ENCODE measurements around the gene KCNN3.

Gene KCNN3

DNA sequence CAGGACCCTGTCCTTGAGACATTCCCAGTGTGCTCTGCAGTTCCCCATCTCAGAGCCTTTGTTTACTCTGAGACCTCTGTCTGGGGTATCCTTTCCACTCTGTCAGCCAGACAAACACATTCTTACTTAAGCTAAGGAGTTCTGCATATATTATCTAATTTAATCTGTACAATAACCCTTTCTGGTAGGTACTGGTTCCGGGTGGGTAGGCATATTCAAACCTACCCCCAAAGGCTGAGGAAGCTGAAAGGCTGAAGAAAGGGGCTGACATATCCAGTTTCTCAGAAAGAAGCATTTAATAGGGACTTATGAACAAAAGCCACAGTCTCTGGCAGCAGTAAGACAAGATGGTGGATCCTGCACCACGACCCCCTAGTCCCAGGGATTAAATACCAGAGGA lies 53.1 kb downstream of the KCNN3 start:
- DNase-seq (ENCODE audit: low read depth in 2 of 2): no peak

DNA sequence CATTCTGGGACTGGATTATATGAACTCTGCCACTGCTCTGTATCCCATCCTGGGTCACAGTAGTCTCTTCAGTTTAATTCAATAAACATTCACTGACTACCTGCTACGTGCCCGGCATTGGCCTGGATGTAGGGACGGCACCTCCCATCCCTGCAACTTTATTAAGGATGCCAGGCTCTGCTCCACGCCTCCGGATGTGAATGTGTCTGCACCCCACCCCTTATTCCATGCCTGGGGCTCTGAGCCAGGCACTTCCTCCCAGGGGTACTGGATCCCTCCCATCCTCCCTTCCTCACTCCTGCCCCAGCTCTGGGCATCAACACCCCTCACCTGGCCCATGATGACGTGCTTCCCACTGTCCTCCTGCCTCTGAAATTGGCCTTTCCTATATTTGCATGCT lies 53.7 kb downstream of the KCNN3 start:
- DNase-seq (ENCODE audit: low read depth in 2 of 2): no peak

DNA sequence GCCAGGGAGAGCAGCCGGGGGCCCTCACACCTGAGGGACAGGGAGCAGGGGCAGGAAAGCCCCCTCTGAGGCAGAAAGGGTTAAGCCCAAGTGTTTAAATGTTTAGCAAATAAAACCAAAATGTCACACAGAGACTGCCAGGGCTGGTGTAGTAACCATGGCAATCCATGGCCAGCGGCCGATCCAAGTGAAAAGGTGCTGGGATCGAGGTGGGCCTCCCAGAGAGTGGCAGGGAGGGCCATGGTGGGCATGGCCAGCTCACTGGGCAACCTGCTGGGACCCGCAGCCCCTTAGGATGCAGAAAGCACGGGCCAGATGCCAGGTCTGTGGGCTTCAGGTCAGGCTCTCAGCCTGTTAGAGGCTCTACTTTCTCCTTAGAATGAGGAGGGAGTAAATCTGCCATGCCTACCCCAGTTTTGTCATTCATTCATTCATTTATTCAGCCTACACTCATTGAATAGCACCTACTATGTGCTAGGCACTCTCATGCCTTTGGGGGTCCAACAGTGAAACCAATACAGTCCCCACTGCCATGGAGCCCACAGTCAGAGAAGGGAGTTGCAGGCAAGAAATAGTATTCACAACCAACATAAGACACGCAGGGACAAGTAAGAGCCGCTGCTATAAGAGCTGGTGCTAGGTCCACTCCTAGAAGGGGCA lies 56.1 kb downstream of the KCNN3 start:
- no peak for DNase-seq (ENCODE audit: low read depth in 2 of 2)

DNA sequence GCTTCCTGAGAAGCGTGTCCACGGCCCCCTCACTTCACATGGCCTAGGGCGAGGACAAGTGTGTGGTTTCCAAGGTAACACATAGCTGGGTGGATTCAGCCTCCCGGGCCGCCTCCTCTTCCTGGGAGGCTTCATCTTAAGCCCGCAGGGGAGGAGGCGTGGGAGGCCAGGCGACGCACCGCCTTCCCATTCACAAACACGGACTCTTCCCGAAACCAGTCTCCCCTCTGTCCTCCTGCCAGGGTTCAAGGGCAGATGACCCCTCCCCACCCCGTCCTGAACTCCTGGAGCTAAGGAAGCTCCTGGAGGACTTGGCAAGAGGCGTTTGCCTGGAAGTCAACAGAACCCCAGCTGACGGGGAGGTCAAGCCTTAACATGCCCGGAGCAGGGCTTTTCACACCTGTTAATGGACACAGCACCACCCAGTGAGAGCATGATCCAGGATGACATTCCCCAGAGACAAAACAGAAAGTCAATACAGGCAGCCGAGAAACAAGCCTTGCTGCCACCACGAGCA lies 56.7 kb downstream of the KCNN3 start:
- DNase-seq (ENCODE audit: low read depth in 2 of 2): no peak

DNA sequence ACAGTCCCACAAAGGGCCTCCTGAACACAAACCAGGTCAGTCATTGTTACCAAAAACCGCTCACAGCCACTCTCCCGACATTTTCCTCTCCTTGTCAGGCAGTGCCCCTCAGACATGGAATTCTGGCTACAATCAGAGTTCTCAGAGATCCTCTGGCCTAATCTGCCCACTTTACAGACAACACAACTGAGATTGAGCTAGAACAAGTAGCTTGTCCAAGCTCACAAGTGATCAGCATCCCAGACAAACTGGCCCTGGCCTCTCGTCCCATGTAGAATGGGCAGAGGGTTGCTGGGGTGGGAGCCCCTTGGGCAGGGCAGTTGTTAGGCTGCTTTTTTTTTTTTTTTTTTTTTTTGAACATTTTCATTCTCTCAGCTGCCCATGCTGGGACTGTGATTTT lies 57.2 kb downstream of the KCNN3 start:
- DNase-seq (ENCODE audit: low read depth in 2 of 2): no peak

DNA sequence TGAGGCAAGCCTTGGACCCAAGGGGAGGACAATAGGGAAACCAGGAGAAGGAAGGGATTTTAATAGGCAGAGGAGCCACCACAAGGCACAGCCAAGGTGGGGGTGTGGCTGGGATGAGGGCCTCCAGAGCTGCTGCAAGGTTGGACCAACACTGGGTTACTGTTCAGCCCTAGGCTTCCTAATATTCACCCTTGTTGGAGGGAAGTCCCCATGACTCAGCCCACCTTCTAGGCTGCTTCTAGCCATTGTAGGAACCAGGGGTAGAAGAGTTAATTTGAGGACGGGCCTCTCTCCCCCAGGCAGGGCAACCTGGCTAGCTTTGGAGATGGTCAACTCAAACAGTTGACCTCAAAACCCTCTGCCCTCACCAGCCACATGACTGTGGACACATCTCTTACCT lies 59.5 kb downstream of the KCNN3 start:
- no peak for DNase-seq (ENCODE audit: low read depth in 2 of 2)

DNA sequence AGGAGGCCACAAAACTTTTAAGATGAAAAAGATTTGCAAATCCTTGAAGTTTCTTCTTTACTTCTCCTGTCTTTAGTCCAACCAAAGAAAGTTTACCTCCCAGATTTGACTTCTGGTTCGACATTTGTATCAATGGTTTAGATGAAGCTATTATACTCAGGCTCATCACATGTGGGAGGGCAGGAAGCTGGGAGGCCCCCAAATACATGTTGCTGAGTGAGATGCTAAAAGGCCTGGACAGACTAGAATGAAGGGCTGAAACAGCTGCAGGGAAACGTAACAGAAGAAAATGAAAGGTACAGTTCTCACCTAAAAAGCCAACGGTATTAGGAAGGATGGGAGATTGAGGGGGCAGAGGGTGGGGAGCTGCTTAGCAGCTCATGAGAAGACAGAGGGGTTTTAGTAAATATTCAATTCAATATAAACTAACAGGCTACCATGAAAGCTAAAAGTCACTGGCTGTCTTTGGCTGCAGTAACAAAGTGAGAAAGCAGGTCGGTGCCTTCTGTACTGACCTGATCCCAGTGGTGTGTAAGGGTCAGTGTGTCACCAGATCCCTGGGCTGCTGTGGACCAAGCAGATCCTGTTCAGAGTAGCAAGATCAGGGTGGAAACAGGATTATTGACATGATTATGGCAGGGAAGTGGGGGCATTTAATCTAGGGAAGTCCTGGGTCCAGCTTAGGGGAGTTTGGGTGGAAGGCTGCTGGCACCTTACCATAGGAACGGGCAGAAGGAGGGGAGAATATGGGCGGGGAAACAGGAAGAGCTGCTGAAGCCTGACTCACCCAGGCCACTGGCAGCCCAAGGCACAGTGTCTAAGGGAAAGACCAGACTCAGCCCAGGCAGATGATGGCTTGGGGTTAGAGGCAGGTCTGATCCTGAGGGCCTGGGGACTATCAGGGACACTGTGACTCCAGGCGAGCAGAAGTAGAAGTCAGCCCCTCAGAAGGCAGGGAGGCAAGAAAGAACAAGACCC lies 60.4 kb downstream of the KCNN3 start:
- DNase-seq (ENCODE audit: low read depth in 2 of 2): no peak

DNA sequence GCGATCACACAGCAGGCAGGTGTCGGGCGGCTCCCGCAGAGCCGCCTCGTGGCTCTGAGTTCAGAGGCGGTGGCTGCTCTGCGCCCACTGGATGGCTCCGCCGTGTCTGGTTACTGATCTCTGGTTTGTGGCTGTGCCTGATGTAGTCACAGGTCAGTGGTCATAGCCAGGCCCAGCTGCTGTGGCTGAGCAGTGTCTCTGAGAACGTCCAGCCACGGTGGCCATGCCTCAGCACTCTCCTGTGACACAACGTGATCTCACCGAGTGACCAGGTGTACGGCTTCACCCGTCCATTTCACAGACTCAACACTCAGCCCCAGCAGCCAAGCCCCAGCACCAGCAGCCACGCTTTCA lies 61.2 kb downstream of the KCNN3 start:
- no peak for DNase-seq (ENCODE audit: low read depth in 2 of 2)

DNA sequence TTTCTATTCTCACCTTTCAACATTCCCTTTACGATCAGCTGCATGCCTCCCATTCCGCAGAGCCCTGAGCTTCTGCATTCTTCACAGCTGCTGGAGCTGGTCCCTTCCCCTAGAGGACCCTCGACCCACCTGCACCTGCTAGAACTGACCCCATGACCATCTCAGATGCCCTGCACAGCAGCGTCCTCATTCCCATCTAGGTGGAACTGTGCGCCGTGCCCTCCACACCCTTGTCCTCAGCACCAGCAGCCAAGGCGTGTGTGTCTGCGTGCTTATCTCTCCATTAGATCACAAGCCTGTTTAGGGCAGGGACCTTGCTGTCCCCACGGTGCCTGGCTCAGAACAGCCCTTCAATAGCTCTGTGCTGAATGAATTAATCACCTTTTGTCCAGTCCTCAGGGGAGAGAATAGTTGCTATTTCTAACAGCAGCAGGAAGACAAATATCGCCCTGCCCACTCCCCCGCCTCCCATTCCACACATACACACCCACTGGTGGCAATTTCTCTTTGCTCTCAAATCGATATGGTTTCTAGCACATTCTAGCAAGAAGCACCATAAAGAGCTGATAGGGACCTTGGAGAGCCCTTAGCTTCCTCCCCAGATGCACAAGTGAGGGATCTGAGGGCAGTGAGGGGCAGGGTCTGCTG lies 61.7 kb downstream of the KCNN3 start:
- no peak for DNase-seq (ENCODE audit: low read depth in 2 of 2)

DNA sequence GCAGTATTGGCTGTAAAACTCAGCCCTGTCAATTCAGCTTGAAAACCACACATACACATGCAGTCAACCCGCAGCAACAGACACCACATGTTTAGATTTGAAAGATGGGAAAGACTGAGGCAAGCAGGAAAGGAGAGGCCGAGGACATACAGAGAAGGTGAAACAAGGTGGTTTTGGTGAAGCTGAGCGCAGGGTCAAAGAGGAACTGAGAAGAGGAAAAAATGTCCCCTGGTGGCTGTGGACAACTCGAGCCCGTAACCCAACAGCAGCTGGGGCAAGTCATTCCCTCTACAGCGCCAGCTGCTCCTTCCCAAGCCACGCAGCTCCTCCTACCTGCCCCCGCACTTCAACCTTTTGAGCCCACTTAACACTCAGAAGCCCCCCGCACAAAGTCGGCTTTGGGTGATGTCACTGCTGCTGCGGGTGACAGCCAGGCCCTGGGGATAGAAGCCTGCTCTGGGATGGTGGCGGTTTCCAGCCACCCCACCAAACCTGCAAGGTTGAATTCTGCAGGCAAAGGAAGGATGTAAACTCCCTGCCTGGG lies 63.0 kb downstream of the KCNN3 start:
- DNase-seq (ENCODE audit: low read depth in 2 of 2): no peak

DNA sequence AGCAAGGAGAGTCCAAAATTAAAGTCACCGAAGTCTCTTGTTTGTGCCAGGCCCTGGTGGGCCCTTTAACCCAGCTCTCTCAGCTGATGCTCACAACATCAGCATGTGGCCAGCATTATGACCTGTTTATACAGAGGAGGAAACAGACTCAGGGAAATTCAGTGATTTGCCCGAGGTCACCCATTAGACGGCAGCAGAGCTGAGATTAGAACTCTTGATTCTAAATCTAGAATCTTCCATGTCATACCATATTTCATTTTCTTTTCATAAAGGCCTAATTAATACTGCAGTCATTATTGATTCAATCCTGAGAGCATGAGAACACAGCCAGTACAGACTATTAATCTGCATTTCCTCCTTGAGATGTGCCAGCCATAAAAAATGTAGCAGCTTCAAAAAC lies 63.7 kb downstream of the KCNN3 start:
- no peak for DNase-seq (ENCODE audit: low read depth in 2 of 2)

DNA sequence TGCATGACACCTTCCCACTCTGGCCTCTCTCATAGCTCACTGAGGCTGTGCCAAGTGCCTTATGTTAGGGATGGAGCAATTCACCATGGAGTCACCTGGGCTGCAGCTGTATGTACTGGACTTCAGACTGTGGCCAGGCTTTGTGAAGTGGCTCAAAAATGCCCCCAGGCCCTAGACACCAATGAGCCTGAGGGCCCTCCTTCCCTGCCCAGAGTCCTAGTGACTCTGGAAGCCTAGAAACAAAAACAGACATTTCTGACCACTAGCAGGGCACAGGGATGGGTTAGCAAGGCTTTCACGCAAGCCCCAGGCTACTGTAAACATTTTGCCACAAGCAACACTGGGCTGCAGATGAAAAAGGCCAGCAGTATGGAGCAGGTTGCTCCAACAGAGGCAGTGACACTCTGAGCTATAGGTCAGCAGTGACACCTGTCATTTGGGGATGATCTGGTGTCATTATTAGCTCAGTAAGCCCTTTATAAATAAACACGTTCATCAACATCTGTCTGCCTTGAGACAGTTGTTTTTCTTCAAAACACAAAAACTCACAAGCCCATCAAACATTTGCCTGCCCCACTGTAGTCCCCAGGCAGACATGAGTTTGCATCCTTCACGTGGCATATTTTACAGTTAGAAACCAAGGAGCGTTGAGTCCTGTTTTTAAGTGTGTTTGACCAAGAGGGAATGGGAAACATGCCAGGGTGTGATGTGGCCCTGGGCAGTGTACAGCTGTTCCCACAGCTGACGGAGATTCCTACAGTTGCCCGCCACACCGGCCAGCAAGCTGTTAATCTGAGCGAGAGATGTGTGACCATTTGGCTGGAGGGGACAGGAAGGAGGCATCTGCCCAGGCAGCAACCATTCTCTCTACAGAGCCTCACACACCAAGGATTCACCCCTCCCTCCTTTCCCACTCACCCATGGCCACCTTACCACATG lies 66.8 kb downstream of the KCNN3 start:
- DNase-seq (ENCODE audit: low read depth in 2 of 2): no peak

DNA sequence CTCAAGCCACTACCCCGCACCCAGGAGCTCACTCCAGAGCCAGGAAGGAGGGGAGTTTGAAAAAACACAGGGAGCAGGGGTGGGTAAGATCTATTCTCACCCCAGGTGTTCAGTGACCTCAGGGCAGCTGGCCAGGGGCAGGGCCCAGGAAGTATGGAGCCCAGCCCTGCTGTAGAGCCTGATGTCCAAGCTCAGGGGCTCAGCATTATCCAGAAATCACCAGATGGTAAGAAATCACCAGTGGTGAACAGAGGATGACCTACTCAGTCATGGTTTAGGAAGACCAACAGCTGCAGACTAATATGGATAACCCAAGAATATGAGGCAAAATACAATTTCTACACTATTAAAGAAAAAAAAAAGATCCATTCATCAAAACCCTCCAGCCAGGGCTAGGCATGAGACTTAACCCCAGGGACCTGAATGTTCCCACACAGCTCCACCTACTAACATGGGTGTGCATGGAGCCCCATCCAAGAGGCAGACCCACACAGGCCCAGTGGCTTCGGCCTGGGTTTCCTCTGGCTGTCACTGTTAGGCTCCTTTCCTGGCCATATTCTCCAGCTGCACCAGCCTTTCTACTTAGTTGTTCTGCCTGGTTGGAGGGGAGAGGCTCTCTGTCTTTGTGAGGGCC lies 67.6 kb downstream of the KCNN3 start:
- no peak for DNase-seq (ENCODE audit: low read depth in 2 of 2)

DNA sequence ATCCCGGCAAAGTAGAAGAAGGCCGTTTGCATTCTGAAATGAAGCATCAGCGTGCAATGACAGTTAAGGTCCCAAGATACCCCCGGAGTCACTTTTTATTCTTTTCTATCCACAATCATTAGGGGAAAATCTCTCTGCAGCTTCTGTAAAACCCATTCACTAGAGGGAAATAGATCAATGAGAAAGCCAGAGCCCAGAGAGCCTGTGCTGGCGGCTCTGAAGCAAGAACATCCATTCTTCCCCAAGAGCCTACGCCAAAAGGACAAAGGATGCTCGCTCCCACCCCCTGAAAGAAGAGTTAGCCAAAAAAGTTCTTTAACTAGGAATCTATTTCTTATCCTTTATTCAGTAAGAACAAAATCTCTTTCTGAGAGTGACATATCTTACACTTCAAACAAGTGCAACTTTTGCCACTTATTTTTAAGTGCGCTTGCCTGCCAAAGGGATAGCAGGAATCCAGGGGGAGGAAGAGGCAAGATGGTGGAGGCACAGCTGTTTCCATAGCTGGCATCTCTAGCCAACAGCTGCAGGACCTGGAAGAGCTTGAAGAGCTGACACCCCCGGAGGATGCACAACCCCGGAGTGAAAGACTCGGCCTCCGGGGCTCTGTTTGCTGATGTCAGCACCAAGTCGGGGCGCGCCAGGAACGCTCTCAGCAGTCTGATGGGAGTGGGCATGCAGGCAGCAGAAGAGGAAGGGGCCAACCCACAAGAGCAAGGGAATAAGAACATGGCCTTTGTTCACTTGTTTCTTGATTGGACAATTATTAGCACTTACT lies 68.7 kb downstream of the KCNN3 start:
- no peak for DNase-seq (ENCODE audit: low read depth in 2 of 2)

DNA sequence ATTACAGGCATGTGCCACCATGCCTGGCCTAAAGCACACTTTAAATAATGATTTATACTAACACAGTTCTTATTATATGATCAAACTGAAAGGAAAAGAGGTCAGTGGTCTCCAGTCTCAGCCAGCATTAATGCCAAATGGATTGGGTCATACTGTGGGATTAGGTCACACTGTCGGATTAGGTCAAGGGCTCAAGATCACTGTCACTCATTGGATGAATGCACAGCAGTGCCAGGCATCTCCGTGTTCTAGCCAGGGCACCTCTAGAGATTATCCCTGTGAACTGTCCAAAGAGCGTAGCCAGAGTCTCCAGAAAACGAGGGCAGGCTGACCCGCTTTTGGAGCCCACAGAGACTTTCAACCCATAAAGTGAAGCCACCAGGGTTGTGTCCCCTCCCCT lies 70.9 kb downstream of the KCNN3 start:
- no peak for DNase-seq (ENCODE audit: low read depth in 2 of 2)

DNA sequence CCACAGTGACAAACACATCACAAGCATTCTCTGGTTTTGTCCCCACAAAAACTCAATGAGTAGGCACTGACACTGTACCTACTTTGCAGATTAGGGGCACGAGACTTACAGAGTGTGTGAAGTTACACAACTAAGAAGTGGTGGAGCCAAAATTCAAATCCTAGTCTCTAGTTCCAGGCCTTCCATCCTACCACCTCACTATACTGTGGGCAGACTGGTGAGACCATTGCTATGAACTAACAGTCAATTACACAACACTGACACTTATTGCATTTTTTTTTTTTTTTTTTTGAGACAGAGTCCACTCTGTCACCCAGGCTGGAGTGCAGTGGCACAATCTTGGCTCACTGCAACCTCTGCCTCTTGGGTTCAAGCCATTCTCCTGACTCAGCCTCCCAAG lies 71.4 kb downstream of the KCNN3 start:
- DNase-seq (ENCODE audit: low read depth in 2 of 2): no peak

DNA sequence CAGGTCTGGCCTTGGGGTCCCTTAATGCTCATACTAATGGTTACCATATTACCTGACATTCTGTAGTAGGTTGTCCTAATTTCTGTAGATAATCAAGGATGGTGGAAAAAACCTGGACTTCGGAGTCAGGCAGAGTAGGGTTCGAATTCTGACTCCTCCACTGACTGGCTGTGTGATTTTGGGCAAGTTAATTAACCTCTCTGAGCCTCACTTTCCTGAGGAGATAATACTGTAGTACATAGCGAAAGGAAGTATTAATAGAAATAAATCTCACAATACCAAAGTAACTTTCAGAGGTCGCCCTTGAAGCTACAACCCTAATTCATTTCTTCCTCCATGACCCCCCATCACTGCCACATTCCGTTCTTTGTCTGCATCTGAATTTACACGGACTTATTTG lies 72.9 kb downstream of the KCNN3 start:
- DNase-seq (ENCODE audit: low read depth in 2 of 2): no peak

DNA sequence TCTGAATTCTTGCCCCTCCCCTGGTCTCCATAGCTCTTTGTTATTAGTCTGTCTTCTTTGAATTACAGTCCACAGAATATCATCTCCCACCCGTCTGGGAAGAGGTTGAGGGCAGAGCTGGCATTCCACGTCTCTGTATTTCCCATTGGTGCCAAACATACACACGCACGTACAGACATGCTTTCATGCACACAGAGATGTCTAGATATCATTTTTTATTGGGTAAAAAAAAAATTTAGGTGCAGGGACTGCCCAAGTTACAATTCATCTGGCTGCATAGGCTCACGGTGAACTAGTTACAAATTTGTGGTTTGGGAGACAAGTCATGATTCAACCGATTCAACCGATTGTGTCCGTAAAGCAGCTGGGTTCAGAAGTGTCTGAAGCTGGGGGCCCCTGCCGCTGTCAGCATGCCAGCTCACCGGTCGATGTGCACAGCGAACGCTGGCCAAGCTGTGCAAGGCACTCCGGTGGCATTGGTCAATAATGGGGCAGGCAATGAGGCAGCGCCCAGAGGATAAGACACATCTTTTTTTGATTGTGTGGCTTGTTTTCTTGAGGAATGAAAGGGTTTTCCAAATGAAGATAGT lies 73.7 kb downstream of the KCNN3 start:
- DNase-seq (ENCODE audit: low read depth in 2 of 2): no peak

DNA sequence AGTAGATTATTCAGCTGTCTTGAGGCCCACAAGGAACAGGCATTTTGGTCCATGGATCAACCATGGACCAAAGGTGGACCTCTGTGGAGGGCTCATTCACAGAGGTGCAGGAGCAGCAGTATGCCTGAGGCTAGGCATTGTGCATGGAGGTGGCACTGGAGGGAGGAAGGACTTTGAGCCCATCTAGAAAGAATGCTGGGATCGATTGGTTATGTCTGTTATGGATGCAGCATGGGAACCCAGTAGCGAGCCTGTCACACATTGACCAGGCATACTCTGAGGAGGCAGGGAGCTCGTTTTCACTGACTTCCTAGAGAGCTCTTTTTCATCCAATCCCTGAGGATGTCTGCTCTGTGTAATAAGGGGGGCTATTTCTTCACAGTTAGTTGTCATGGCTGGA lies 75.5 kb downstream of the KCNN3 start:
- no peak for DNase-seq (ENCODE audit: low read depth in 2 of 2)

DNA sequence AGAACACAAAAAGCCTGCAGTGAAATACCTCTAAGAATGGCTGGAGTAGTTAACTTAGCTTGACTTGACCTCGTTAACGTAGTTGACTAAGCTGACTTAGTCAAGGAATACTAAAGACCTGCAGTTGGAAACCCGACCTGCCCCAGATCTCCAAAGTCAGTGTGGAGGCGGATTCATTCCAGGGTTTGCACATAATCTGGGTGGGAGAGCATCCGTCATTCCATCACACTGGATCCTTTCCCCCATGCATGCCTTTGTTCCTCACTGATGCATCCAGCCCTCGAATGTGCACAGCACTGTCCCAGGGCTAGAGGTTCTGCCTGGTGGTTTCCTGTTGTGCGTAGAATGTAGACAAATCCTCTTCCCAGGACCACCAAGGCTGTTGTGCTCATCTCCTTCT lies 76.4 kb downstream of the KCNN3 start:
- DNase-seq (ENCODE audit: low read depth in 2 of 2): no peak
